Measurements from ENCODE around the gene CDC42. TPM values are rescaled to one million over a fixed set of nuclear protein-coding genes. Genes with fewer than 3 reads are reported as not detected.

Gene CDC42
- total and polyA plus RNA-seq, 2 of the 13 experiments (the other 11 are each of a cell fraction or from before 2014, with no cell fraction given) = 138 to 237 TPM

DNA sequence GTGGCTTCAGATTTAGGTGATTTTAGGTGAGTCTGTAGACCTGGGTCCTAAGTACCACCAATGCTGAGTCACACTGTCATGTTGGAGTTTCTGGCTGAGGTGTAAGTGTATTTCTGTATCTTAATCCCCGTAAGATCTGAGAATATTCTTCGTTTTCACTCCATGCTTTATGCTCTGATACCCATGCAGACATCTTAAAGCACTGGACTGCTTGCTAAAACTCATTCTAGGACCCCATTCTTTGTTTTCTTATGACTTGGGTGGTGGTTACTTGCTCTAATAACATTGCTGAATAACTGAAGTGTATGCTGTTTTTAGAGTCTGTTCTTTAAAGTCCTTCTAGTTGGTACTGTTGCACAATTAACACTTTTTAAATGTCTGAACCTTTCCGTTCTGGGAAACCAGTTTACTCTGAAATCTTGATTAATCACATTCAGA, 36.6 kb downstream of the CDC42 start:
- Histone ChIP-seq H3K4me1 (ENCODE audit: insufficient read depth, low read length) (0 out of 2 replicates have a peak, but pooled peaks cover 6% of the 10 kb centered on the region), H3K9me3 (ENCODE audit: low read length) (no peaks in the 10 kb centered on the region), H3K79me2 (ENCODE audit: insufficient read depth, low read length) (peaks cover 51% of the 10 kb centered on the region), H3K9ac (ENCODE audit: insufficient read depth, low read depth, low read length) (no peak overlapping the region), H3K4me2 (ENCODE audit: low read depth, low read length) (no peak overlapping the region), H3K36me3 (replicated peaks in 1 of 2; ENCODE audit: control insufficient read depth in 1 of 2, insufficient read depth in 2 of 2, low read length in 2 of 2) (peaks cover 6 to 76% of the 10 kb centered on the region in 2 experiments), H2AFZ (ENCODE audit: low read length) (no peak overlapping the region), H3K27ac (ENCODE audit: extremely low read length, insufficient read depth, low read length) (no peak overlapping the region), H4K20me1 (ENCODE audit: insufficient read depth, low read length) (peaks cover 42% of the 10 kb centered on the region), H3K27me3 (ENCODE audit: control insufficient read depth in 1 of 2, insufficient read depth in 2 of 2, low read length in 2 of 2) (no peaks in the 10 kb centered on the region), H3K4me3 (replicated peaks in 1 of 3; ENCODE audit: insufficient read depth in 1 of 3, low read depth in 2 of 3, low read length in 3 of 3) (no peak overlapping the region)
- POLR2A ChIA-PET = no interaction called here
- intact Hi-C loops (cut with micrococcal nuclease; ENCODE audit: unreplicated experiment) (no loop called here), in situ Hi-C loops (cut with HindIII; ENCODE audit: extremely low pct_ligation_motif_present, low pct_unique_long_range_greater_than_20kb) (no loop called here)
- CTCF ChIA-PET (ENCODE audit: low intra/inter-chr PET ratio, low total read pairs) = no interaction called here
- DNase-seq (ENCODE audit: low spot score) (no peak), FAIRE-seq (no peak), ATAC-seq (no peak)
- TF ChIP-seq FOSL2 (CRISPR knock-in tag; IDR thresholded peaks at IDR 0.05) (no peak), POGZ (CRISPR knock-in tag; IDR thresholded peaks at IDR 0.05) (no peak), ZNF780A (CRISPR knock-in tag; IDR thresholded peaks at IDR 0.05) (no peak), POLR2AphosphoS5 (IDR thresholded peaks at IDR 0.05; ENCODE audit: low read depth, low read length) (no peak), GATAD1 (CRISPR knock-in tag; IDR thresholded peaks at IDR 0.05) (no peak), ZNF720 (CRISPR knock-in tag; IDR thresholded peaks at IDR 0.05) (no peak), CCDC6 (CRISPR knock-in tag; IDR thresholded peaks at IDR 0.05) (no peak), SNAPC5 (CRISPR knock-in tag; IDR thresholded peaks at IDR 0.05; ENCODE audit: borderline replicate concordance) (no peak), ZSCAN30 (CRISPR knock-in tag; IDR thresholded peaks at IDR 0.05) (no peak)
- TF ChIP-seq, protein P1, sequence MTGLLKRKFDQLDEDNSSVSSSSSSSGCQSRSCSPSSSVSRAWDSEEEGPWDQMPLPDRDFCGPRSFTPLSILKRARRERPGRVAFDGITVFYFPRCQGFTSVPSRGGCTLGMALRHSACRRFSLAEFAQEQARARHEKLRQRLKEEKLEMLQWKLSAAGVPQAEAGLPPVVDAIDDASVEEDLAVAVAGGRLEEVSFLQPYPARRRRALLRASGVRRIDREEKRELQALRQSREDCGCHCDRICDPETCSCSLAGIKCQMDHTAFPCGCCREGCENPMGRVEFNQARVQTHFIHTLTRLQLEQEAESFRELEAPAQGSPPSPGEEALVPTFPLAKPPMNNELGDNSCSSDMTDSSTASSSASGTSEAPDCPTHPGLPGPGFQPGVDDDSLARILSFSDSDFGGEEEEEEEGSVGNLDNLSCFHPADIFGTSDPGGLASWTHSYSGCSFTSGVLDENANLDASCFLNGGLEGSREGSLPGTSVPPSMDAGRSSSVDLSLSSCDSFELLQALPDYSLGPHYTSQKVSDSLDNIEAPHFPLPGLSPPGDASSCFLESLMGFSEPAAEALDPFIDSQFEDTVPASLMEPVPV (CRISPR knock-in tag; IDR thresholded peaks at IDR 0.05) = no peak
- WGBS (ENCODE audit: low lambda C conversion rate) = 93% methylated on average over 3 of the region's 3 CpGs
- BruUV-seq (replicated peaks) = no TSS peak

Data from HepG2 (cell line).